Natural killer cell (primary cell): Measurements from ENCODE around the gene HSFX4. TPM values are rescaled to one million over a fixed set of nuclear protein-coding genes. Genes with fewer than 3 reads are reported as not detected.
A peak's percentile ranks its signal among the peaks of the same experiment; 100 is the strongest.
"Not testable (repeated sequence)": the region's sequence is repeated elsewhere in the genome, so short reads cannot be mapped to it uniquely, and the experiment has no call there.

Source experiments
- ATAC-seq, 3 donors: fragments of 150-1000 bp in 2 of 3; fragments of 200-7000 bp in 1 of 3; cut with Tn5 transposase; 1 replicate in 1 of 3; 2 replicates in 2 of 3; pipeline ENCODE4 v1.10.0; 2021; ENCODE audit warnings: mild to moderate bottlenecking in 2 of 3, moderate library complexity in 2 of 3
- DNase-seq, 2 donors: peaks; one replicate each; pipeline versions ENCODE4 v3.0.0 to v3.0.0-alpha.2; 2013 to 2021; ENCODE audit warnings: mixed read lengths in 1 of 2
- H3K27ac ChIP-seq: one replicate; pipeline ENCODE4 v1.5.1; 2013; ENCODE audit warnings: mild to moderate bottlenecking, low read length
- H3K27me3 ChIP-seq: one replicate; pipeline ENCODE4 v1.6.1; 2013; ENCODE audit warnings: low read length; ENCODE audit not compliant: control insufficient read depth, insufficient read depth
- H3K36me3 ChIP-seq: one replicate; pipeline ENCODE4 v1.6.1; 2013; ENCODE audit warnings: low read length; ENCODE audit not compliant: control insufficient read depth, insufficient read depth
- H3K4me1 ChIP-seq: one replicate; pipeline ENCODE4 v1.6.1; 2013; ENCODE audit warnings: low read length; ENCODE audit not compliant: control insufficient read depth, insufficient read depth
- H3K4me3 ChIP-seq: one replicate; pipeline ENCODE4 v1.5.1; 2013; ENCODE audit warnings: low read length
- H3K9me3 ChIP-seq: one replicate; pipeline ENCODE4 v1.6.1; 2013; ENCODE audit warnings: low read length; ENCODE audit not compliant: control insufficient read depth, insufficient read depth
- H3K27ac Mint-ChIP-seq, 2 donors: one replicate each; pipeline ENCODE4 v1.8.0; 2022; ENCODE audit warnings: mild to moderate bottlenecking in 2 of 2, mixed read lengths in 2 of 2, moderate library complexity in 1 of 2
- H3K27me3 Mint-ChIP-seq, 2 donors: one replicate each; pipeline ENCODE4 v1.8.0; 2022; ENCODE audit warnings: low read depth in 2 of 2, mixed read lengths in 2 of 2
- H3K36me3 Mint-ChIP-seq: one replicate; pipeline ENCODE4 v1.8.0; 2022; ENCODE audit warnings: mixed read lengths
- H3K4me1 Mint-ChIP-seq, 2 donors: one replicate each; pipeline ENCODE4 v1.8.0; 2022; ENCODE audit warnings: mixed read lengths in 2 of 2
- H3K4me3 Mint-ChIP-seq: one replicate; pipeline ENCODE4 v1.8.0; 2022; ENCODE audit warnings: mild to moderate bottlenecking, moderate library complexity, mixed read lengths
- H3K9me3 Mint-ChIP-seq, 2 donors: one replicate each; pipeline ENCODE4 v1.8.0; 2022; ENCODE audit warnings: mixed read lengths in 2 of 2
- CTCF ChIP-seq: fragments of 200-600 bp; IDR thresholded peaks from one replicate; pipeline ENCODE4 v1.8.0; 2022; ENCODE audit warnings: antibody characterized with exemption
- WGBS: methylation state at CpG from one replicate; pipeline ENCODE4 v1.1.7; 2013; ENCODE audit warnings: missing lambda C conversion rate; ENCODE audit not compliant: insufficient coverage; 5-methylcytosine and 5-hydroxymethylcytosine counted together
- intact Hi-C: fragments of 100-400 bp; cut with micrococcal nuclease; formaldehyde crosslinking; loops from one replicate; pipeline ENCODE4 v1.14.2; 2022
- total RNA-seq, 4 donors: library from RNA; stranded (reverse); fragments of 120-200 nt in 1 of 4; gene quantifications; one replicate each; pipeline versions ENCODE4 v1.2.3 to v1.2.4, GENCODE V29; 2013 to 2022

Gene HSFX4
- total RNA-seq, 3 donors from 2014 or later (not counting 1 experiment from before 2014, with no cell fraction given), result not detected

GRCh38 chrX:149939655-149939904 lies 10.2 kb downstream of the HSFX4 start:
- DNase-seq, result no peak
- WGBS, result 0% methylated on average over 17 of the region's 17 CpGs

GRCh38 chrX:149939905-149940673 lies 10.7 kb downstream of the HSFX4 start:
- peak overlapping the region; percentile 91 to 99 for H3K27ac Mint-ChIP-seq
- intact Hi-C loops, result loop anchor here (2.0 to 10.0 kb wide), 4 partner anchors 65 to 757 kb away; partner anchors contain the start of gene IDS
- Histone ChIP-seq H3K4me1 (peaks cover 16% of the 10 kb centered on the region), H3K36me3 (peaks cover 5% of the 10 kb centered on the region), H3K4me3 (peak overlapping the region; percentile 70), H3K27ac (peak overlapping the region; percentile 74), H3K9me3 (no peaks in the 10 kb centered on the region), H3K27me3 (no peaks in the 10 kb centered on the region)
- peak overlapping the region; percentile 92 for H3K4me3 Mint-ChIP-seq
- DNase-seq, result peak; percentile 78 to 96
- 0% methylated on average over 27 of the region's 27 CpGs for WGBS
- H3K4me1 Mint-ChIP-seq, result peaks cover 8 to 14% of the 10 kb centered on the region in 2 donors
- TF ChIP-seq CTCF, result no peak
- no peaks in the 10 kb centered on the region for H3K9me3 Mint-ChIP-seq
- ATAC-seq, result peak; percentile 44 to 65 (median 52)
- H3K27me3 Mint-ChIP-seq, result no peaks in the 10 kb centered on the region
- H3K36me3 Mint-ChIP-seq, result no peaks in the 10 kb centered on the region

More at GRCh38 chrX:149939655-149939904, 10.2 kb downstream of the HSFX4 start:
- Histone ChIP-seq H3K27ac (peak overlapping the region; percentile 74), H3K9me3 (no peaks in the 10 kb centered on the region), H3K27me3 (no peaks in the 10 kb centered on the region), H3K4me1 (peaks cover 16% of the 10 kb centered on the region), H3K4me3 (peak overlapping the region; percentile 70), H3K36me3 (peaks cover 5% of the 10 kb centered on the region)
- intact Hi-C loops, result loop anchor here (10.0 kb wide), 2 partner anchors 65 to 435 kb away; partner anchors contain the start of gene IDS
- H3K4me1 Mint-ChIP-seq, result peaks cover 8 to 14% of the 10 kb centered on the region in 2 donors
- ATAC-seq, result peak in 1 of 3 donors; percentile 40
- H3K4me3 Mint-ChIP-seq, result peak overlapping the region; percentile 92
- H3K9me3 Mint-ChIP-seq, result no peaks in the 10 kb centered on the region
- no peak for TF ChIP-seq CTCF
- no peaks in the 10 kb centered on the region for H3K36me3 Mint-ChIP-seq
- H3K27me3 Mint-ChIP-seq, result no peaks in the 10 kb centered on the region
- peak overlapping the region; percentile 91 to 99 for H3K27ac Mint-ChIP-seq

GRCh38 chrX:149940674-149941024 lies 11.3 kb downstream of the HSFX4 start:
- H3K9me3 Mint-ChIP-seq, ATAC-seq, DNase-seq, H3K36me3 Mint-ChIP-seq, H3K27me3 Mint-ChIP-seq, H3K9me3 ChIP-seq, H3K27me3 ChIP-seq, H3K36me3 ChIP-seq: not testable (repeated sequence)
- Mint-ChIP-seq H3K4me3 (peak overlapping the region; percentile 92), H3K4me1 (peaks cover 8 to 14% of the 10 kb centered on the region in 2 donors), H3K27ac (peak overlapping the region; percentile 91 to 99)
- Histone ChIP-seq H3K4me1 (peaks cover 16% of the 10 kb centered on the region), H3K4me3 (peak overlapping the region; percentile 10), H3K27ac (peak overlapping the region; percentile 50)
- intact Hi-C loops, result loop anchor here (2.0 to 10.0 kb wide), 2 partner anchors 406 to 756 kb away; no protein-coding TSS in a partner anchor
- WGBS, result 16% methylated on average over 6 of the region's 11 CpGs

GRCh38 chrX:149945087-149945670 lies 15.8 kb downstream of the HSFX4 start:
- intact Hi-C loops, result loop anchor here (10.0 kb wide), 1 partner anchor 410 kb away; no protein-coding TSS in a partner anchor
- not testable (repeated sequence) for H3K4me3 Mint-ChIP-seq, H3K4me3 ChIP-seq, H3K9me3 Mint-ChIP-seq, H3K27ac ChIP-seq, H3K9me3 ChIP-seq, H3K27ac Mint-ChIP-seq, H3K4me1 Mint-ChIP-seq, H3K4me1 ChIP-seq, H3K27me3 ChIP-seq, H3K27me3 Mint-ChIP-seq, DNase-seq, H3K36me3 Mint-ChIP-seq, ATAC-seq
- peaks cover 11% of the 10 kb centered on the region for H3K36me3 ChIP-seq
- 98% methylated on average over 9 of the region's 11 CpGs for WGBS

- intact Hi-C loops, result loop anchor here (10.0 kb wide), 1 partner anchor 411 kb away; no protein-coding TSS in a partner anchor
- not testable (repeated sequence) for H3K4me3 Mint-ChIP-seq, H3K9me3 Mint-ChIP-seq, H3K4me1 ChIP-seq, H3K27ac Mint-ChIP-seq, H3K4me1 Mint-ChIP-seq, DNase-seq, ATAC-seq, H3K27me3 ChIP-seq, H3K27ac ChIP-seq, H3K9me3 ChIP-seq, H3K27me3 Mint-ChIP-seq, H3K36me3 Mint-ChIP-seq, H3K4me3 ChIP-seq
- no CpG with 5 or more reads among the region's 9 CpGs for WGBS
- H3K36me3 ChIP-seq, result peaks cover 14% of the 10 kb centered on the region
Measured at GRCh38 chrX:149945820-149946219, 16.4 kb downstream of the HSFX4 start.

GRCh38 chrX:149946932-149947331 lies 17.6 kb downstream of the HSFX4 start:
- intact Hi-C loops, result loop anchor here (10.0 kb wide), 1 partner anchor 412 kb away; no protein-coding TSS in a partner anchor
- H3K4me1 ChIP-seq, H3K36me3 Mint-ChIP-seq, H3K9me3 ChIP-seq, DNase-seq, H3K27ac ChIP-seq, ATAC-seq, H3K4me3 ChIP-seq, H3K27me3 ChIP-seq, H3K9me3 Mint-ChIP-seq, H3K27ac Mint-ChIP-seq, H3K4me1 Mint-ChIP-seq, H3K27me3 Mint-ChIP-seq, H3K4me3 Mint-ChIP-seq: not testable (repeated sequence)
- peaks cover 17% of the 10 kb centered on the region for H3K36me3 ChIP-seq
- no CpG with 5 or more reads among the region's 3 CpGs for WGBS
